HG02571 (cell line): ENCODE results near the gene TRAPPC1.
A peak's percentile ranks its signal among the peaks of the same experiment; 100 is the strongest.

Source experiments
- ATAC-seq: cut with Tn5 transposase; IDR thresholded peaks from one replicate; pipeline ENCODE4 v1.9.1; 2021; ENCODE audit warnings: mild to moderate bottlenecking, moderate library complexity; ENCODE audit not compliant: unreplicated experiment

TRAPPC1 gene

DNA sequence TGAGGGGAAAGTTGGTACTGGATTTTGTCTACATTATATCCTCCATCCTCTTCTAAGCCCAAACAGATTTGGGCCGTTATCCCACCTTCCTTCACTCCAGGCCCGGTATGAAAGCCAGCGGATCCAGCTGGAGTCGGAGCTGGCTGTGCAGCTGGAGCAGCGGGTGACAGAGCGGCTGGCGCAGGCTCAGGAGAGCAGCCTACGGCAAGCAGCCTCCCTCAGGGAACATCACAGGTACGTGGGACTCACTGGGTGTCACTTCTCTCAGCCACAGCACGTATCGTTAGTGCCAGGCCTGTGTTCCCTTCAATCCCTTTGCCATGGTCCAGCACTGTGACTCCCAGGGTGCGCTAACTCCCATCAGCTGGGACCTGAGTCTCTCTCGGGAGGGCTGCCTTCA is 11.5 kb upstream of the TRAPPC1 start:
- no peak for ATAC-seq

GRCh38 chr17:7940743-7941142 is 9.0 kb upstream of the TRAPPC1 start:
- ATAC-seq: no peak

DNA sequence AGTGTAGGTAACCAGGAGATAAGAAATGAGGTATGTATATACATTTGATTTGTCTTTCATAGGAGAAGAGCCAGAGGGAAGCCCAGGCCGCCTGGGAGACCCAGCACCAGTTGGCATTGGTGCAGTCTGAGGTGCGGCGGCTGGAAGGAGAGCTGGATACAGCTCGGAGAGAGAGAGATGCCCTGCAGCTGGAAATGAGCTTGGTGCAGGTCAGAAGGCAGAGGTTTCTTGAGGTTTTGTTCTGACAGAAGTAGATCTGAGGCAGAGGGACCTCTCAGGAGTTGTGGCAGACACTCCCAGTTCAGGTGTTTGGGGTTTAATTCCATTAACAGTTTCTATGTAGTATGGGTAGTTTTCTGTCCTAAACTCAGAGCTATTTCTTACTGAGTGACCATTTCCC is 8.3 kb upstream of the TRAPPC1 start:
- ATAC-seq: no peak

DNA sequence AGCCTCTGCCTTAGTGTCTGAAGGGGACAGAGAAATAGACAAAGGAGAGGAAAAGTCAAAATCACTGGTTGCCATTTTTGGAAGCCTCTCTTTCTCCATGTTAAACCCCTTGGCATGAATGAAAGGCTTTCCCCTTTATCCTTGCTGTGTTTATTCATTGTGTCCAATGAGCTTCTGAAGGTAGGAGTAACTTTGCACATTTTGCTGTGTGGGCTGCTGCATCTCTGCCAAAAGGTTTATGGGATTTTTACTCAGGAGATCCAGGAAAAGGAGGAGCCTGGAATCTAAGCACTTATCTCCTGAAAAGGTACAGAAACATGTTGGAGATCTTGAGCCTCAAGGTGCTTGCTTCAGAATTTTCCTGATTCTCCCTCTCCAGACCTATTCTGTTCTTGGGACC is 4.1 kb upstream of the TRAPPC1 start:
- no peak for ATAC-seq

GRCh38 chr17:7932949-7933348 is 1.2 kb upstream of the TRAPPC1 start:
- ATAC-seq: no peak

GRCh38 chr17:7932483-7932891 is 741 bp upstream of the TRAPPC1 start:
- peak; percentile 8 for ATAC-seq

DNA sequence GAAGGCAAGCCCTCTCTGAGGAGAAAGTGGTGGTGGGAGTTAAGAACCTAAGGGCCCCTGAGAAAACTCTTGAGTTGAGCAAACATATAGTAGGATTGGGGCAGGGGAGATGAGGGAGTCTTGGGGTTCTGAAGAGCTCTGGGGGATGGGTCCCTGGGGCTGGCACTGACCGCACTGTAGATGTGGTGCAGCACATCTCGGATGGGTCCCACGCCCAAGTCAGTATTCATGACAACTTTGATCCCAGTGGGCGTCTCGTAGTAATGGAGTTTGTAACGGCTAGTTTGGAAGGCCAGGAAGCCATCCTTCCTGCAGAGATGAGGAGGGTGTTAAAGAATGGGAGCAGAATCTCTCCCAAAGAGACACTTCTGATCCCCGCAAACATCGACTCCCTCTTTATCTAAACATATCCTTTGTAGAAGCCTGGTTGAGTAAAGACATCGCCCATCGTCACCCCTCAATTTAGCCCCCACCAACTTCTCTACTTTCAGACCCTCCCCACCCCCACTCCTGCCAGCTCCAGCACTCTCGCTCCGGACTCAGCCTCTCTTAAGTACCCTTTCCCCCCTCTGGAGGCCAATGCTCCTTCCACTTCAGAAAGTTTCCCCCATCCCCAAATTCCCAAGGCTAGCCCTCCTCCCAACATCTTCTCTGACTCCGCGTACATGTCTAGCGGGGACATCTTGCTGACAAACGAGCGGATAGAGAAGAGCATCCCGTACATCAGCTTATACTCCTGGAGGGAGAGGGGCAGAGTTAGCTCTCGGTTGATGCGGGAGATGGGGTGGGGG is 710 bp downstream of the TRAPPC1 start:
- no peak for ATAC-seq

- ATAC-seq: no peak
Measured at GRCh38 chr17:7929158-7930023, 2.4 kb downstream of the TRAPPC1 start, which contains the start of gene KCNAB3. TSS of gene KCNAB3 (minus strand) at chr17:7929856. CDS start at chr17:7929435, 421 bp downstream.

- ATAC-seq: no peak
Measured at GRCh38 chr17:7927596-7927995, 4.2 kb downstream of the TRAPPC1 start.

DNA sequence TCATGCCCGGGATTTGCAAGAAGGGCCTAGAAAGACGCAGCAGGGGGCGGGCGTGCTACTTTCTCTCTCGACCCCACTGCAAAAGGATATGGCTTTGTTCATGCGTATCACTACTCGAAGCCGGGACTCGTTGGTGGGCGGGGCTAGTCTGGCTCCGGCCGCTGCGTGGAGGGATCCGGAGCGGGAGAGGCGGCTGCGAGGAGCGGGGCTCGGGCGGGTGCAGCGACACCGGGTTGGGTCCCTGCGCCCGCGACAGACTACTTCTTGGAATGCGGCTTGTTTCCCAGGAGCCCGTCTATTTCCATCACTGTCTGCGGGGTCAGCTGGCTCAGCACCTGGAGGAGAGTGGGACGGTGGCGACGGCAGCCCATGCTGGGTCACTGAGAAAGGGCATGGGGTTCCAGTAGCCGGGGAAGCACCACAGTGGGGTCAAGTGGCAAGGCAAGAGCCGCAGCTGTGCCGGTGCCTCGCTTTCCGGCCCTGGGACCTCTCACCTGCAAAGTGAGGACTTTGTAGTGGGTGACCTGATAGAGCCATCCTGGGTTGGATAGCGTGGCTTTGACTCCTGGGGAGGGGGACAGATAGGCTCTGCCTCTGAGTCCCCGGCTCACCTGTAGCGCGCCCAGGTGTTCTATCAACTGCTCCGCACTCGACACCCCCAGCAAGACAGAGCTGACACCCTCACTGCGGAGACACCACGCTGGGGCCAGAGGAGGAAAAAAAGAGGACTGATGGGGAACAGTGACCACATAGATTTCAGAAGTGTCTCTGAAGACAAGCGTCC is 8.7 kb downstream of the TRAPPC1 start:
- ATAC-seq: no peak

DNA sequence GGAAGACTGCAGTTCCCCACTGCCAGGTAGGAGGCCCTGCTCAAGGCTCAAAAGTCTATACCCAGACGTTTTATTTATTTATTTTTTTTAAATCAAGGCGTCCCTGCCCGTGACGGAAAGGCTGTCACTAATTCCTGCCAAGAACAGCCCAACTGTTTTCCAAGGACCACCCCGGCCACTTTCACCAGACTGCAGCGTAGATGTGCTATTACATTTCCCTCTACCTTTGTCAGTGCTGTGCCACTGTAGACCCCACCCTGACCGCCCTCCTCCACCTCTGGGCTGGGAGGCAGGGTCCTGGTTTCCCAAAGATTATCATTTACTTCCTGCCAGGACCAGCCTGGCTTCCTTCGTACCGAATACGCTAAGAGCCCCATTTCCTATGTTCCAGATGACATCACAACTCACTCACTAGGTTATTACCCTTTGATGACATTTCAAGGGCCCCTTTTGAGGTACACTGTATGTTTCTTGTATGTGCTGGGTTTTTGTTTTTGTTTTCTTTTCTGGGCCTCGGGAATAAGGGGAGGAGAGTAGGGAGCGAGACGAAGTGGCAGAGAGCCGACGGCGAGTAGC is 9.4 kb downstream of the TRAPPC1 start:
- ATAC-seq: no peak

- ATAC-seq: no peak
Measured at GRCh38 chr17:7916808-7917207, 14.9 kb downstream of the TRAPPC1 start.

DNA sequence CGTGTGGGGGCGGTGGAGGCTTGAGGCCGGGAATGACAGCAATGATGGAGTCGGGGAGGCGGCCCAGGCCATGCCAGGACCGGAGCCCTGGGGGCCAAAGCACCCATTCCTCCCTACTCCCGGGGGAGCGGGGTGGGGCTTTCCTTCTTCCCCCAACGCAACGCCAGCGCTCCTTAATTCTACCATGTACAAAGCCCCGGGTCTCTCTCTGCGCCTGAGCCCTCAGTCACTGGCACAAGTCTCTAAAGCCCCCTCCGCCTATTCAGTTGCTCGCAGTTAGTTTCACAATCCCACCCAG is 15.4 kb downstream of the TRAPPC1 start:
- no peak for ATAC-seq

- ATAC-seq: peak; percentile 68
Measured at GRCh38 chr17:7915611-7916384, 15.9 kb downstream of the TRAPPC1 start, which contains the start of gene RNF227. TSS of gene RNF227 (minus strand) at chr17:7916289. CDS start at chr17:7916195, 94 bp downstream.

- ATAC-seq: no peak
Measured at GRCh38 chr17:7915179-7915610, 16.6 kb downstream of the TRAPPC1 start.

DNA sequence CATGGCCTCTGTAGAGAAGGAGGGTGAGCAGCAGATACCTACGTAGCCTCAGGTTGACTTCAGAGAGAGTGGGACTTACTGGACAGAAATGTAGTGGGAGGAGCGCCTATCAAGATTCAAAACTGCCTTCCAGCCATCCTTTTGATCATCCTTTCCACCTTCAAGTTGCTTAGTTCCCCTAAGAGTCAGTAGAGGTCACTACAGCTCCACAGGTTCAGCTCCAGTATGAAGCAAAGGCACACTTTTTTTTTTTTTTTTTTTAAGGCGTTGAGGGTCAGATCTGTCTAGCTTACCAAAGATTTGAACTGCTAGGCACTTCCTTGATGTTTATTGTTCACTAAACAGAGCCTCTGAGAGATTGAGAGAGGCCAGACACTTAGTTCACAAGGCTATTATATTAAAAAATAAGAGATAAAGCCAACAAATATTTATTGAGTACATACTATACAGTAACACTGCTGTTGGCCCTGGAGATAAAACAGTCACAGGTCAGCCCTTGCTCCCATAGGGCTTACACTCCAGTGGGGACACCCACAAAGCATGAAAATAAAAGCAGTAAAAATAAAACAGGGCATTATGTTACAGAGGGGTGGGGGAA is 18.7 kb downstream of the TRAPPC1 start:
- ATAC-seq: no peak

GRCh38 chr17:7911116-7911515 is 20.6 kb downstream of the TRAPPC1 start:
- no peak for ATAC-seq

GRCh38 chr17:7910711-7911110 is 21.0 kb downstream of the TRAPPC1 start:
- ATAC-seq: no peak

DNA sequence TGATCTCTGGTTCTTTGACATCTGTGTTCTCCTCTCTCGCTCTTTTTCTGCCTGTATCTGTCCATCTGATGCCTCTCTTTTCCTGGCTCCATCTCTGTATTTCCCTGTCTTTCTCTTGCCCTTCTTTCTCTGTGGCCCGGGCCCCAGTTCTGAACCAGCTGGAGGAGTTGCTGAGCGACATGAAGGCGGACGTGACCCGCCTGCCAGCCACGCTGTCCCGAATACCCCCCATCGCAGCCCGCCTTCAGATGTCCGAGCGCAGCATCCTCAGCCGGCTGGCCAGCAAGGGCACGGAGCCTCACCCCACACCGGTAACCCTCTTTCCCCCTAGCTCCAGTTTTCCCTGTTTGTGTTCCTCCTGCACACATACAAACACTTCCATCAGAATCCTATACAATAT is 21.5 kb downstream of the TRAPPC1 start:
- ATAC-seq: no peak

GRCh38 chr17:7909089-7909488 is 22.7 kb downstream of the TRAPPC1 start:
- no peak for ATAC-seq
